Suprapubic skin (tissue), 3 donors: ENCODE measurements around the gene CDK8.

Experiments used
- CTCF ChIP-seq, 2 donors: fragments of 200-600 bp in 1 of 2; fragments of 450-650 bp in 1 of 2; sonication (generic) in 1 of 2; IDR thresholded peaks; one replicate each; pipeline ENCODE4 v1.5.1; 2016 to 2019; ENCODE audit warnings: antibody characterized with exemption in 2 of 2, mild to moderate bottlenecking in 1 of 2, moderate library complexity in 1 of 2
- EP300 ChIP-seq: sonication (generic); formaldehyde crosslinking; IDR thresholded peaks from one replicate; pipeline ENCODE4 v1.6.1; 2017; ENCODE audit warnings: antibody characterized with exemption
- POLR2A ChIP-seq, 2 donors: fragments of 450-650 bp; IDR thresholded peaks; one replicate each; pipeline ENCODE4 v1.6.1; 2017; ENCODE audit warnings: antibody characterized with exemption in 2 of 2, mild to moderate bottlenecking in 2 of 2, moderate library complexity in 2 of 2

- TF ChIP-seq CTCF (IDR thresholded peaks at IDR 0.05) (no peak), EP300 (no peak), POLR2A (IDR thresholded peaks at IDR 0.05) (no peak)
These were observed 89.9 kb downstream of the CDK8 start for GRCh38 chr13:26343816-26344215.
